Ascending aorta (tissue), 2 donors: ENCODE results near the gene TP53I3. TPM values are rescaled to one million over a fixed set of nuclear protein-coding genes. Genes with fewer than 3 reads are reported as not detected.

Experiments
- DNase-seq, 2 donors: peaks; one replicate each; pipeline ENCODE4 v3.0.0-alpha.2; 2019; ENCODE audit warnings: low spot score in 2 of 2
- H3K27ac ChIP-seq, 2 donors: fragments of 200-600 bp; sonication (generic); one replicate each; pipeline ENCODE4 v1.5.1; 2016 to 2017; ENCODE audit warnings: mild to moderate bottlenecking in 1 of 2
- H3K27me3 ChIP-seq: fragments of 200-600 bp; sonication (generic); one replicate; pipeline ENCODE4 v1.5.1; 2017
- H3K36me3 ChIP-seq, 2 donors: fragments of 200-600 bp; sonication (generic); one replicate each; pipeline ENCODE4 v1.5.1; 2016
- H3K4me1 ChIP-seq, 2 donors: fragments of 200-600 bp; sonication (generic); one replicate each; pipeline ENCODE4 v1.5.1; 2016 to 2017; ENCODE audit warnings: mild to moderate bottlenecking in 1 of 2
- H3K4me3 ChIP-seq, 2 donors: fragments of 200-600 bp; sonication (generic); one replicate each; pipeline ENCODE4 v1.5.1; 2016 to 2017; ENCODE audit warnings: mild to moderate bottlenecking in 1 of 2
- H3K9me3 ChIP-seq, 2 donors: fragments of 200-600 bp; sonication (generic); one replicate each; pipeline ENCODE4 v1.5.1; 2016
- CTCF ChIP-seq, 3 experiments: fragments of 200-600 bp in 2 of 3; fragments of 450-650 bp in 1 of 3; sonication (generic) in 2 of 3; IDR thresholded peaks; one replicate each; pipeline ENCODE4 v1.5.1; 2016 to 2019; ENCODE audit warnings: antibody characterized with exemption in 3 of 3, mild to moderate bottlenecking in 1 of 3, moderate library complexity in 1 of 3
- intact Hi-C: fragments of 100-400 bp; cut with DNase I; formaldehyde crosslinking; loops from one replicate; pipeline ENCODE4 v1.15.1; 2023
- total RNA-seq: library from RNA; depleted of rRNA; stranded (reverse); fragments of >200 nt; gene quantifications from one replicate; pipeline ENCODE4 v1.1.0, GENCODE V29; 2016

TP53I3 gene
- 1.6 TPM for total RNA-seq

- peak; percentile 94 to 97 (median 95) for TF ChIP-seq CTCF (IDR thresholded peaks at IDR 0.05)
- Histone ChIP-seq H3K4me3 (peak within 1 kb of the TSS; percentile 63 to 80), H3K27me3 (no peaks in the 10 kb centered on the region), H3K4me1 (peaks cover 0 to 9% of the 10 kb centered on the region in 2 donors), H3K27ac (peak within 1 kb of the TSS; percentile 77 to 92), H3K36me3 (peaks cover 20 to 38% of the 10 kb centered on the region in 2 donors), H3K9me3 (no peaks in the 10 kb centered on the region)
- intact Hi-C loops = loop anchor here (1.0 to 5.0 kb wide), 4 partner anchors 8 to 262 kb away; partner anchors contain the start of genes ATAD2B, FAM228B, PFN4 and SF3B6
- DNase-seq = peak; percentile 67 to 92
These were observed at the start of gene TP53I3 for GRCh38 chr2:24084386-24085199. TSS of gene TP53I3 (minus strand) at chr2:24084834. CDS start at chr2:24084326, 508 bp downstream.

- no peaks in the 10 kb centered on the region for H3K27me3 ChIP-seq
- no peak overlapping the region for H3K4me3 ChIP-seq
- H3K36me3 ChIP-seq = peaks cover 0 to 3% of the 10 kb centered on the region in 2 donors
- H3K9me3 ChIP-seq = peaks cover 0 to 9% of the 10 kb centered on the region in 2 donors
- intact Hi-C loops = no loop called here
- no peak overlapping the region for H3K27ac ChIP-seq
- no peak for TF ChIP-seq CTCF (IDR thresholded peaks at IDR 0.05)
- H3K4me1 ChIP-seq = no peaks in the 10 kb centered on the region
- no peak for DNase-seq
These were observed 47.9 kb upstream of the TP53I3 start for GRCh38 chr2:24132543-24132942.

- no peak overlapping the region for H3K4me3 ChIP-seq
- H3K9me3 ChIP-seq = no peaks in the 10 kb centered on the region
- intact Hi-C loops = loop anchor here (10.0 kb wide), 1 partner anchor 239 kb away; the partner anchor contains the start of gene ITSN2
- H3K4me1 ChIP-seq = peaks cover 0 to 8% of the 10 kb centered on the region in 2 donors
- no peak for TF ChIP-seq CTCF (IDR thresholded peaks at IDR 0.05)
- no peaks in the 10 kb centered on the region for H3K36me3 ChIP-seq
- H3K27ac ChIP-seq = no peak overlapping the region
- DNase-seq = no peak
- no peaks in the 10 kb centered on the region for H3K27me3 ChIP-seq
These were observed 41.3 kb upstream of the TP53I3 start for GRCh38 chr2:24125956-24126355.

GRCh38 chr2:24123922-24124580, 39.4 kb upstream of the TP53I3 start:
- Histone ChIP-seq H3K27ac (peak overlapping the region; percentile 92 to 95), H3K9me3 (no peaks in the 10 kb centered on the region), H3K36me3 (no peaks in the 10 kb centered on the region), H3K27me3 (no peaks in the 10 kb centered on the region), H3K4me3 (peak overlapping the region; percentile 79 to 88), H3K4me1 (peaks cover 0 to 8% of the 10 kb centered on the region in 2 donors)
- no peak for TF ChIP-seq CTCF (IDR thresholded peaks at IDR 0.05)
- no peak for DNase-seq
- intact Hi-C loops = loop anchor here (1.0 to 10.0 kb wide), 5 partner anchors 39 to 241 kb away; partner anchors contain the start of genes ATAD2B, FKBP1B, ITSN2 and SF3B6

GRCh38 chr2:24123195-24123921, 38.7 kb upstream of the TP53I3 start, which contains the start of the genes FAM228B and PFN4:
TSS of gene FAM228B (plus strand) at chr2:24123469. CDS start at chr2:24124362, 893 bp downstream.
TSS of gene PFN4 (minus strand) at chr2:24123334. CDS start at chr2:24122535, 799 bp downstream.
- H3K27ac ChIP-seq = peak within 1 kb of the TSS; percentile 92 to 95
- TF ChIP-seq CTCF (IDR thresholded peaks at IDR 0.05) = no peak
- DNase-seq = peak; percentile 61 to 94
- H3K27me3 ChIP-seq = no peaks in the 10 kb centered on the region
- H3K9me3 ChIP-seq = no peaks in the 10 kb centered on the region
- no peaks in the 10 kb centered on the region for H3K36me3 ChIP-seq
- intact Hi-C loops = loop anchor here (1.0 to 10.0 kb wide), 5 partner anchors 39 to 241 kb away; partner anchors contain the start of genes ATAD2B, FKBP1B, ITSN2 and SF3B6
- peaks cover 0 to 8% of the 10 kb centered on the region in 2 donors for H3K4me1 ChIP-seq
- peak within 1 kb of the TSS; percentile 79 to 88 for H3K4me3 ChIP-seq
